Parathyroid adenoma (tissue), 2 donors: Measurements from ENCODE around the gene ANTXR1.

Experiments used
- H2AFZ ChIP-seq: fragments of 300-600 bp; sonication (generic); one replicate; pipeline ENCODE4 v1.7.0; 2017; ENCODE audit warnings: antibody characterized with exemption, mild to moderate bottlenecking
- H3K27ac ChIP-seq: fragments of 300-600 bp; sonication (generic); one replicate; pipeline ENCODE4 v1.7.0; 2017
- H3K27me3 ChIP-seq: fragments of 300-600 bp; sonication (generic); one replicate; pipeline ENCODE4 v1.7.0; 2017; ENCODE audit warnings: low read length; ENCODE audit not compliant: control insufficient read depth, insufficient read depth
- H3K36me3 ChIP-seq: fragments of 300-600 bp; sonication (generic); one replicate; pipeline ENCODE4 v1.7.0; 2017; ENCODE audit warnings: low read length; ENCODE audit not compliant: control insufficient read depth, insufficient read depth
- H3K4me1 ChIP-seq: fragments of 300-600 bp; sonication (generic); one replicate; pipeline ENCODE4 v1.7.0; 2017; ENCODE audit warnings: control low read depth
- H3K4me2 ChIP-seq: fragments of 300-600 bp; sonication (generic); one replicate; pipeline ENCODE4 v1.7.0; 2017; ENCODE audit warnings: low read length
- H3K4me3 ChIP-seq: fragments of 300-600 bp; sonication (generic); one replicate; pipeline ENCODE4 v1.7.0; 2017; ENCODE audit warnings: low read depth, low read length
- H3K79me2 ChIP-seq: fragments of 300-600 bp; sonication (generic); one replicate; pipeline ENCODE4 v1.7.0; 2017; ENCODE audit warnings: control low read depth
- H3K9ac ChIP-seq: fragments of 300-600 bp; sonication (generic); one replicate; pipeline ENCODE4 v1.7.0; 2017; ENCODE audit warnings: mild to moderate bottlenecking
- H3K9me3 ChIP-seq: fragments of 300-600 bp; sonication (generic); one replicate; pipeline ENCODE4 v1.7.0; 2017; ENCODE audit warnings: low read length; ENCODE audit not compliant: control insufficient read depth
- CTCF ChIP-seq: fragments of 300-600 bp; sonication (generic); IDR thresholded peaks from one replicate; pipeline ENCODE4 v1.7.0; 2017; ENCODE audit warnings: antibody characterized with exemption, mild to moderate bottlenecking
- donor health status: primary hyperparathyroidism.

ANTXR1 gene

GRCh38 chr2:69033461-69034095, 20.6 kb downstream of the ANTXR1 start:
- Histone ChIP-seq H3K9me3 (no peaks in the 10 kb centered on the region), H3K4me2 (no peak overlapping the region), H3K36me3 (no peaks in the 10 kb centered on the region), H3K27ac (no peak overlapping the region), H3K27me3 (no peaks in the 10 kb centered on the region), H3K9ac (no peak overlapping the region), H3K4me1 (no peaks in the 10 kb centered on the region), H3K4me3 (no peak overlapping the region), H2AFZ (no peak overlapping the region), H3K79me2 (peaks cover 3% of the 10 kb centered on the region)
- TF ChIP-seq CTCF = no peak

- Histone ChIP-seq H3K9me3 (no peaks in the 10 kb centered on the region), H2AFZ (no peak overlapping the region), H3K79me2 (no peaks in the 10 kb centered on the region), H3K4me2 (no peak overlapping the region), H3K36me3 (no peaks in the 10 kb centered on the region), H3K27ac (no peak overlapping the region), H3K4me3 (no peak overlapping the region), H3K4me1 (no peaks in the 10 kb centered on the region), H3K9ac (no peak overlapping the region), H3K27me3 (no peaks in the 10 kb centered on the region)
- no peak for TF ChIP-seq CTCF
Measured at GRCh38 chr2:69034122-69034521, 21.1 kb downstream of the ANTXR1 start.

- Histone ChIP-seq H3K4me1 (no peaks in the 10 kb centered on the region), H3K27me3 (no peaks in the 10 kb centered on the region), H3K36me3 (no peaks in the 10 kb centered on the region), H3K9me3 (no peaks in the 10 kb centered on the region), H3K4me3 (no peak overlapping the region), H3K4me2 (no peak overlapping the region), H3K9ac (no peak overlapping the region), H3K27ac (no peak overlapping the region), H3K79me2 (no peaks in the 10 kb centered on the region), H2AFZ (no peak overlapping the region)
- no peak for TF ChIP-seq CTCF
Measured at GRCh38 chr2:69034845-69035244, 21.9 kb downstream of the ANTXR1 start.

GRCh38 chr2:69036926-69037325, 23.9 kb downstream of the ANTXR1 start:
- Histone ChIP-seq H3K27ac (no peak overlapping the region), H3K27me3 (no peaks in the 10 kb centered on the region), H2AFZ (no peak overlapping the region), H3K9ac (no peak overlapping the region), H3K9me3 (no peaks in the 10 kb centered on the region), H3K4me1 (no peaks in the 10 kb centered on the region), H3K4me3 (no peak overlapping the region), H3K36me3 (no peaks in the 10 kb centered on the region), H3K4me2 (no peak overlapping the region), H3K79me2 (no peaks in the 10 kb centered on the region)
- no peak for TF ChIP-seq CTCF

- Histone ChIP-seq H3K9me3 (no peaks in the 10 kb centered on the region), H3K4me1 (peaks cover 5% of the 10 kb centered on the region), H3K79me2 (no peaks in the 10 kb centered on the region), H3K4me3 (no peak overlapping the region), H2AFZ (no peak overlapping the region), H3K27ac (no peak overlapping the region), H3K36me3 (no peaks in the 10 kb centered on the region), H3K9ac (no peak overlapping the region), H3K4me2 (no peak overlapping the region), H3K27me3 (no peaks in the 10 kb centered on the region)
- TF ChIP-seq CTCF = no peak
Measured at GRCh38 chr2:69041214-69041613, 28.2 kb downstream of the ANTXR1 start.
